HepG2 (cell line): ENCODE measurements around the gene LYRM7. TPM values are rescaled to one million over a fixed set of nuclear protein-coding genes. Genes with fewer than 3 reads are reported as not detected.
A peak's percentile ranks its signal among the peaks of the same experiment; 100 is the strongest.

Experiments used
- CC2D1A ChIP-seq: sonication (generic); formaldehyde crosslinking; IDR thresholded peaks from 2 replicates; pipeline ENCODE4 v1.8.1; 2023; ENCODE audit warnings: mild to moderate bottlenecking, missing genetic modification reagents
- ELF4 ChIP-seq: sonication (generic); formaldehyde crosslinking; IDR thresholded peaks from 2 replicates; pipeline ENCODE4 v1.5.0; 2020; ENCODE audit warnings: missing genetic modification reagents, mild to moderate bottlenecking, moderate library complexity, borderline replicate concordance
- FOXA3 ChIP-seq: IDR thresholded peaks from 2 replicates; pipeline ENCODE4 v1.6.1; 2016; ENCODE audit warnings: missing genetic modification reagents, missing compliant biosample characterization
- JARID2 ChIP-seq: sonication (generic); formaldehyde crosslinking; IDR thresholded peaks from 2 replicates; pipeline ENCODE4 v1.8.1; 2023; ENCODE audit warnings: missing genetic modification reagents, inconsistent platforms; ENCODE audit not compliant: insufficient replicate concordance
- NFATC3 ChIP-seq: sonication (generic); formaldehyde crosslinking; IDR thresholded peaks from 2 replicates; pipeline ENCODE4 v1.5.1; 2020; ENCODE audit warnings: mild to moderate bottlenecking, missing genetic modification reagents
- NR1H2 ChIP-seq: sonication (generic); formaldehyde crosslinking; IDR thresholded peaks from 2 replicates; pipeline ENCODE4 v1.8.1; 2022; ENCODE audit warnings: low read depth, missing genetic modification reagents, borderline replicate concordance
- REPIN1 ChIP-seq: sonication (generic); formaldehyde crosslinking; IDR thresholded peaks from 2 replicates; pipeline ENCODE4 v1.8.0; 2022; ENCODE audit warnings: missing genetic modification reagents, low read depth, mild to moderate bottlenecking, borderline replicate concordance
- SMARCC2 ChIP-seq: fragments of 450-650 bp; IDR thresholded peaks from 2 replicates; pipeline ENCODE4 v1.6.1; 2017; ENCODE audit warnings: antibody characterized with exemption, mild to moderate bottlenecking
- TBL1XR1 ChIP-seq: fragments of 150-350 bp; IDR thresholded peaks from 2 replicates; pipeline ENCODE4 v1.6.1; 2014; ENCODE audit warnings: borderline replicate concordance, low read length; ENCODE audit not compliant: partially characterized antibody
- ZNF251 ChIP-seq: sonication (generic); formaldehyde crosslinking; IDR thresholded peaks from 2 replicates; pipeline ENCODE4 v1.9.0; 2021; ENCODE audit warnings: mild to moderate bottlenecking, missing genetic modification reagents
- ZNF317 ChIP-seq: sonication (generic); formaldehyde crosslinking; IDR thresholded peaks from 2 replicates; pipeline ENCODE4 v1.5.0; 2020; ENCODE audit warnings: mild to moderate bottlenecking, missing genetic modification reagents
- ZNF335 ChIP-seq: sonication (generic); formaldehyde crosslinking; IDR thresholded peaks from 2 replicates; pipeline ENCODE4 v1.4.0; 2020; ENCODE audit warnings: missing genetic modification reagents
- ZNF564 ChIP-seq: sonication (generic); formaldehyde crosslinking; IDR thresholded peaks from 2 replicates; pipeline ENCODE4 v1.8.1; 2023; ENCODE audit warnings: mild to moderate bottlenecking, missing genetic modification reagents
- ZNF777 ChIP-seq: sonication (generic); formaldehyde crosslinking; IDR thresholded peaks from 2 replicates; pipeline ENCODE4 v1.4.0; 2020; ENCODE audit warnings: missing genetic modification reagents
- polyA plus RNA-seq, 8 experiments: library from polyadenylated mRNA; depleted of rRNA in 3 of 8; stranded (reverse) in 7 of 8; unstranded in 1 of 8; fragments of >200 nt; fragmentation: Illumina TruSeq in 4 of 8; extraction: Trizol in 4 of 8; gene quantifications; 2 replicates each; pipeline versions ENCODE4 v1.2.1 to v1.2.3, GENCODE V29; 2011 to 2016; ENCODE audit warnings: low read depth in 4 of 8, missing spikeins in 1 of 8, mixed read lengths in 1 of 8; ENCODE audit not compliant: insufficient read depth in 1 of 8
- total RNA-seq, 5 experiments: library from RNA; depleted of rRNA; stranded (reverse); fragments of >200 nt; fragmentation: Illumina TruSeq; extraction: Trizol; gene quantifications; 2 replicates each; pipeline ENCODE4 v1.2.3, GENCODE V29; 2016; ENCODE audit warnings: low read depth in 1 of 5
- TF ChIP-seq, protein P1 (sequence below): IDR thresholded peaks from 2 replicates; pipeline ENCODE4 v1.6.1; 2012; ENCODE audit warnings: low read length, improper control_type of control experiment
- TF ChIP-seq, protein P2 (sequence below): sonication (generic); formaldehyde crosslinking; IDR thresholded peaks from 2 replicates; pipeline ENCODE4 v1.4.0; 2020; ENCODE audit warnings: mild to moderate bottlenecking, missing genetic modification reagents, borderline replicate concordance
- TF ChIP-seq, protein P3 (sequence below): sonication (generic); formaldehyde crosslinking; IDR thresholded peaks from one replicate; pipeline ENCODE4 v1.5.1; 2020; ENCODE audit warnings: mild to moderate bottlenecking, missing genetic modification reagents; ENCODE audit errors: not compliant biosample characterization

The LYRM7 gene
- total and polyA plus RNA-seq, 2 of the 13 experiments (the other 11 are each of a cell fraction or from before 2014, with no cell fraction given), result 3.0 to 5.5 TPM

DNA sequence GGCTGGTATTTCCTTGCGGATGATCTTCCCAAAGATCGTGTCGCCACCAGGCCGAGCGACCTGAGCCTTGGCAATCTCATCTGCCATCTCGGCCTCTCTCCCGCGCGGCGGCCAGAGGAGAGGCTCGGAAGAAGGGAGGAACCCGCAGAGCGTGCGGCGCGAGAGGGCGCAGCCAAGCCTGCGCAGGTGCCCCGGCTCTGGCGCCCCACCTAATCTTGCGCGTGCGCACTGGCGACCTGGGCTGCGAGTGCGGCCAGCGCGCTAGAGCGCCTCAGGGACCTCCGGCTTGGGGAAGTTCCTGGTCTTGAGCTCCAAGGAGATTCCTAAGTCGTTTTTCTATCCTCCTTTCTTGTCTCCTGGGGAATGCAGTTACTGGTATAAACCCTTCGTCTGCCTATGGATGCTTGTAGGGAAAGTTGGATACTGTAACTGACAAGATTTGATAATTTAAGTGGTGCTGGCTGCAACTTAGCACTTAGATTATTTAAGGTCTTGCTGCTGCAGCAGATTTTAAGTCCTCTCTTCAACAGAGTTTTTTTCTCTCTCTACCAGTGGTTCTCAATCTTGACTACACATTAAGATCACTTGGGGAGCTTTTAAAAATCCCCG lies 5.5 kb upstream of the LYRM7 start, which contains the start of gene HINT1 (continued):
- TF ChIP-seq, protein P1, sequence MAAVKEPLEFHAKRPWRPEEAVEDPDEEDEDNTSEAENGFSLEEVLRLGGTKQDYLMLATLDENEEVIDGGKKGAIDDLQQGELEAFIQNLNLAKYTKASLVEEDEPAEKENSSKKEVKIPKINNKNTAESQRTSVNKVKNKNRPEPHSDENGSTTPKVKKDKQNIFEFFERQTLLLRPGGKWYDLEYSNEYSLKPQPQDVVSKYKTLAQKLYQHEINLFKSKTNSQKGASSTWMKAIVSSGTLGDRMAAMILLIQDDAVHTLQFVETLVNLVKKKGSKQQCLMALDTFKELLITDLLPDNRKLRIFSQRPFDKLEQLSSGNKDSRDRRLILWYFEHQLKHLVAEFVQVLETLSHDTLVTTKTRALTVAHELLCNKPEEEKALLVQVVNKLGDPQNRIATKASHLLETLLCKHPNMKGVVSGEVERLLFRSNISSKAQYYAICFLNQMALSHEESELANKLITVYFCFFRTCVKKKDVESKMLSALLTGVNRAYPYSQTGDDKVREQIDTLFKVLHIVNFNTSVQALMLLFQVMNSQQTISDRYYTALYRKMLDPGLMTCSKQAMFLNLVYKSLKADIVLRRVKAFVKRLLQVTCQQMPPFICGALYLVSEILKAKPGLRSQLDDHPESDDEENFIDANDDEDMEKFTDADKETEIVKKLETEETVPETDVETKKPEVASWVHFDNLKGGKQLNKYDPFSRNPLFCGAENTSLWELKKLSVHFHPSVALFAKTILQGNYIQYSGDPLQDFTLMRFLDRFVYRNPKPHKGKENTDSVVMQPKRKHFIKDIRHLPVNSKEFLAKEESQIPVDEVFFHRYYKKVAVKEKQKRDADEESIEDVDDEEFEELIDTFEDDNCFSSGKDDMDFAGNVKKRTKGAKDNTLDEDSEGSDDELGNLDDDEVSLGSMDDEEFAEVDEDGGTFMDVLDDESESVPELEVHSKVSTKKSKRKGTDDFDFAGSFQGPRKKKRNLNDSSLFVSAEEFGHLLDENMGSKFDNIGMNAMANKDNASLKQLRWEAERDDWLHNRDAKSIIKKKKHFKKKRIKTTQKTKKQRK, result no peak
- TF ChIP-seq REPIN1 (no peak), SMARCC2 (no peak), ELF4 (CRISPR knock-in tag) (no peak), ZNF564 (CRISPR knock-in tag) (no peak), FOXA3 (no peak), ZNF777 (CRISPR knock-in tag) (peak; percentile 16; the same call in 1 of the 2 replicates), CC2D1A (CRISPR knock-in tag) (no peak), ZNF251 (CRISPR knock-in tag) (no peak), JARID2 (CRISPR knock-in tag) (no peak), NFATC3 (no peak), NR1H2 (CRISPR knock-in tag) (no peak), ZNF317 (CRISPR knock-in tag) (no peak; the same call in 1 of the 2 replicates), TBL1XR1 (no peak), ZNF335 (no peak; the same call in 1 of the 2 replicates)
- TF ChIP-seq, protein P2, sequence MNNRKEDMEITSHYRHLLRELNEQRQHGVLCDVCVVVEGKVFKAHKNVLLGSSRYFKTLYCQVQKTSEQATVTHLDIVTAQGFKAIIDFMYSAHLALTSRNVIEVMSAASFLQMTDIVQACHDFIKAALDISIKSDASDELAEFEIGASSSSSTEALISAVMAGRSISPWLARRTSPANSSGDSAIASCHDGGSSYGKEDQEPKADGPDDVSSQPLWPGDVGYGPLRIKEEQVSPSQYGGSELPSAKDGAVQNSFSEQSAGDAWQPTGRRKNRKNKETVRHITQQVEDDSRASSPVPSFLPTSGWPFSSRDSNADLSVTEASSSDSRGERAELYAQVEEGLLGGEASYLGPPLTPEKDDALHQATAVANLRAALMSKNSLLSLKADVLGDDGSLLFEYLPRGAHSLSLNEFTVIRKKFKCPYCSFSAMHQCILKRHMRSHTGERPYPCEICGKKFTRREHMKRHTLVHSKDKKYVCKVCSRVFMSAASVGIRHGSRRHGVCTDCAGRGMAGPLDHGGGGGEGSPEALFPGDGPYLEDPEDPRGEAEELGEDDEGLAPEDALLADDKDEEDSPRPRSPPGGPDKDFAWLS (CRISPR knock-in tag), result no peak
- TF ChIP-seq, protein P3, sequence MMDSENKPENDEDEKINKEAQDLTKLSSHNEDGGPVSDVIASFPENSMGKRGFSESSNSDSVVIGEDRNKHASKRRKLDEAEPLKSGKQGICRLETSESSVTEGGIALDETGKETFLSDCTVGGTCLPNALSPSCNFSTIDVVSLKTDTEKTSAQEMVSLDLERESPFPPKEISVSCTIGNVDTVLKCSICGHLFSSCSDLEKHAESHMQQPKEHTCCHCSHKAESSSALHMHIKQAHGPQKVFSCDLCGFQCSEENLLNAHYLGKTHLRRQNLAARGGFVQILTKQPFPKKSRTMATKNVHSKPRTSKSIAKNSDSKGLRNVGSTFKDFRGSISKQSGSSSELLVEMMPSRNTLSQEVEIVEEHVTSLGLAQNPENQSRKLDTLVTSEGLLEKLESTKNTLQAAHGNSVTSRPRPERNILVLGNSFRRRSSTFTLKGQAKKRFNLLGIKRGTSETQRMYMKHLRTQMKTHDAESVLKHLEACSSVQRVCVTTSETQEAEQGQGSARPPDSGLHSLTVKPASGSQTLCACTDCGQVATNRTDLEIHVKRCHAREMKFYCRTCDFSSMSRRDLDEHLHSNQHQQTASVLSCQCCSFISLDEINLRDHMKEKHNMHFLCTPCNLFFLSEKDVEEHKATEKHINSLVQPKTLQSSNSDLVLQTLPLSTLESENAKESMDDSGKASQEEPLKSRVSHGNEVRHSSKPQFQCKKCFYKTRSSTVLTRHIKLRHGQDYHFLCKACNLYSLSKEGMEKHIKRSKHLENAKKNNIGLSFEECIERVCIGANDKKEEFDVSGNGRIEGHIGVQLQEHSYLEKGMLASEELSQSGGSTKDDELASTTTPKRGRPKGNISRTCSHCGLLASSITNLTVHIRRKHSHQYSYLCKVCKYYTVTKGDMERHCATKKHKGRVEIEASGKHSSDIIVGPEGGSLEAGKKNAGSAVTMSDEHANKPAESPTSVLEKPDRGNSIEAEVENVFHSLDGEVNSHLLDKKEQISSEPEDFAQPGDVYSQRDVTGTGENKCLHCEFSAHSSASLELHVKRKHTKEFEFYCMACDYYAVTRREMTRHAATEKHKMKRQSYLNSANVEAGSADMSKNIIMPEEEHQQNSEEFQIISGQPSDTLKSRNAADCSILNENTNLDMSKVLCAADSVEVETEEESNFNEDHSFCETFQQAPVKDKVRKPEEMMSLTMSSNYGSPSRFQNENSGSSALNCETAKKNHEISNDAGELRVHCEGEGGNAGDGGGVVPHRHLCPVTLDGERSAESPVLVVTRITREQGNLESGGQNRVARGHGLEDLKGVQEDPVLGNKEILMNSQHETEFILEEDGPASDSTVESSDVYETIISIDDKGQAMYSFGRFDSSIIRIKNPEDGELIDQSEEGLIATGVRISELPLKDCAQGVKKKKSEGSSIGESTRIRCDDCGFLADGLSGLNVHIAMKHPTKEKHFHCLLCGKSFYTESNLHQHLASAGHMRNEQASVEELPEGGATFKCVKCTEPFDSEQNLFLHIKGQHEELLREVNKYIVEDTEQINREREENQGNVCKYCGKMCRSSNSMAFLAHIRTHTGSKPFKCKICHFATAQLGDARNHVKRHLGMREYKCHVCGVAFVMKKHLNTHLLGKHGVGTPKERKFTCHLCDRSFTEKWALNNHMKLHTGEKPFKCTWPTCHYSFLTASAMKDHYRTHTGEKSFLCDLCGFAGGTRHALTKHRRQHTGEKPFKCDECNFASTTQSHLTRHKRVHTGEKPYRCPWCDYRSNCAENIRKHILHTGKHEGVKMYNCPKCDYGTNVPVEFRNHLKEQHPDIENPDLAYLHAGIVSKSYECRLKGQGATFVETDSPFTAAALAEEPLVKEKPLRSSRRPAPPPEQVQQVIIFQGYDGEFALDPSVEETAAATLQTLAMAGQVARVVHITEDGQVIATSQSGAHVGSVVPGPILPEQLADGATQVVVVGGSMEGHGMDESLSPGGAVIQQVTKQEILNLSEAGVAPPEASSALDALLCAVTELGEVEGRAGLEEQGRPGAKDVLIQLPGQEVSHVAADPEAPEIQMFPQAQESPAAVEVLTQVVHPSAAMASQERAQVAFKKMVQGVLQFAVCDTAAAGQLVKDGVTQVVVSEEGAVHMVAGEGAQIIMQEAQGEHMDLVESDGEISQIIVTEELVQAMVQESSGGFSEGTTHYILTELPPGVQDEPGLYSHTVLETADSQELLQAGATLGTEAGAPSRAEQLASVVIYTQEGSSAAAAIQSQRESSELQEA, result no peak
